Occipital lobe (tissue), 2 donors: Measurements from ENCODE around the gene PAEP. TPM values are rescaled to one million over a fixed set of nuclear protein-coding genes. Genes with fewer than 3 reads are reported as not detected.

ENCODE experiments used
- DNase-seq: peaks from one replicate; lab custom pipeline; 2025; lab: John Stamatoyannopoulos, UW
- total RNA-seq: library from RNA; depleted of rRNA; stranded (reverse); fragments of >200 nt; gene quantifications from one replicate; pipeline ENCODE4 v1.2.3, GENCODE V29; 2014

PAEP gene
- total RNA-seq, 1 donor from 2014 or later: not detected

DNA sequence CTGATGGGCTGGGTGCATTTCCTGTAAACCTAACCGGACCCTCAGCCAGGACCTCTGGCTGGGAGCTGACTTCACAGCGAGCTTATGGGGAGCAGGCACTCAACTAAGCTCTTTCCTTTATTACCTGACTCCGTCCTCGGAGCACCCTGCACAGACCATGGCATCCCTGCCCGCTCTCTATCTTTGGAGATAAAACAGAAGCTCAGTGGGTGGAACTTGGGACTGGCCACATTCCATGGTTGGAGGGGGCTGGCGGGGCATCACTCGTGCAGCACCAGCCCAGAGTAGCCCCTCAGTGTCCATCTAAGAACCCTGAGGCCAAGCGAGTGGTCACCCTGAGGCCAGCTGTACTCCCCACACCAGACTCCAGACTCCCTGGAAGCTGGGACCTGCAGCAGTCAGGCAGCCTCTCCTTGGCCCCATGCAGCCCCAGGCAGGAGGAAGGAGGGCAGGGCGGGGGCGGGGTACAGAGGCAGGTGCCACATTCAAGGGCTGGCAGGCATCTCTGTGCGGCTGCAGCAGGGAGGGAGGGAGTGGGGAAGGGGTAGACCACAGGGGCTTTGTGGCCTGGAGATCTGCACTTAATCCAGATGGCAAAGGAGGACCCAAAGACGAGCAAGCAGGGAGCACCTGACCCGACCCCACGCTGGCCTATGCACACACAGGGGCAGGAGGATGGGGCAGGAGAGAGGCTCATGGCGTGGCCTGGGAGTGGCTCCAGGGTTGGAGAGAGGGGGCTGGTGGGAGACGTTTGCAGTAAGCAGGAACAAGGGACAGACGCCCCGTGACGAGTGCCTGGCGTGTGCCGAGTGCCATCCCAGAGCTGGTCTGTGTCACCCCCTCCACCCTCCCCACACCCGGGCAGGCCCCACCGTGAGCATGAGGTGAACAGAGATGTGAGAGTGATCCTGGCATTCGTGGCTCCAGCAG lies 51.7 kb downstream of the PAEP start:
- no peak for DNase-seq

DNA sequence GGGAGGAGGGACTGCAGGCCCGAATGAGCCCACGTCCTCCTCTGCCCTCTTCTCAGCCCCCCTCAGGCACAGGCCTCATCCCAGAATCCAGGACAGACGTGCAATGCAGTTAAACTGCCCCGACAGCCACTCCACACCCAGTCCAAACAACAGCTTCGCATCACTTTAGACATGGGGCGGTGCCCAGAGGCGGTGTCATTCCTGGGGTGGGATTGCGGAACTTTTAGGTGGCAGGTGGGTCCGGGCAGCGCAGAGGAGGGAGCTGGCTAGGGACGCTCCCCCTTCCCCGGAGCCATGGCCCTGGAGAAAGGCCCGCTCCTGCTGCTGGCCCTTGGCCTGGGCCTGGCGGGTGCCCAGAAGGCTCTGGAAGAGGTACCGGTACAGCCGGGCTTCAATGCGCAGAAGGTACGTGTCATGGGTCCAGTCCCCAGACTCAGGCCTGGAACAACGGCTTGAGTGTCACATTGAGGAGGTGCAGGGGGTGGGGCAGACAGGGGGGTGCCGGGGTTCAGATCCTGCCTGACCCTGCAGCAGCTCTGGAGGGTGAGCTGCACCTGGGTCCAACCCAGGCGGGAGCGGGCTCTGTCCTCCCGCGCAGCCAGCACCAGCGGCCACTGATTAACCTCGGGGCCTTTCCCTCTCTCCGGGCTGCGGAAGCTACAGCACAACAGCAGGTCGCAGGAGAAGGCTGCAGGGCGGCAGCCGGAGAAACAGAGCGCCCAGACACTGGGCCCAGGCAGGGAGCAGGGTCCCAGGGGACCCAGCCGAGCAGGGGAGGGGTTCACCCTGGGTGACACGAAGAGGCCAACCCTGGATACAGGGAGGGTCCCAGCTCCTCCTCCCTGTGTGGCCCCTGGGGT lies 52.6 kb downstream of the PAEP start:
- DNase-seq: no peak

DNA sequence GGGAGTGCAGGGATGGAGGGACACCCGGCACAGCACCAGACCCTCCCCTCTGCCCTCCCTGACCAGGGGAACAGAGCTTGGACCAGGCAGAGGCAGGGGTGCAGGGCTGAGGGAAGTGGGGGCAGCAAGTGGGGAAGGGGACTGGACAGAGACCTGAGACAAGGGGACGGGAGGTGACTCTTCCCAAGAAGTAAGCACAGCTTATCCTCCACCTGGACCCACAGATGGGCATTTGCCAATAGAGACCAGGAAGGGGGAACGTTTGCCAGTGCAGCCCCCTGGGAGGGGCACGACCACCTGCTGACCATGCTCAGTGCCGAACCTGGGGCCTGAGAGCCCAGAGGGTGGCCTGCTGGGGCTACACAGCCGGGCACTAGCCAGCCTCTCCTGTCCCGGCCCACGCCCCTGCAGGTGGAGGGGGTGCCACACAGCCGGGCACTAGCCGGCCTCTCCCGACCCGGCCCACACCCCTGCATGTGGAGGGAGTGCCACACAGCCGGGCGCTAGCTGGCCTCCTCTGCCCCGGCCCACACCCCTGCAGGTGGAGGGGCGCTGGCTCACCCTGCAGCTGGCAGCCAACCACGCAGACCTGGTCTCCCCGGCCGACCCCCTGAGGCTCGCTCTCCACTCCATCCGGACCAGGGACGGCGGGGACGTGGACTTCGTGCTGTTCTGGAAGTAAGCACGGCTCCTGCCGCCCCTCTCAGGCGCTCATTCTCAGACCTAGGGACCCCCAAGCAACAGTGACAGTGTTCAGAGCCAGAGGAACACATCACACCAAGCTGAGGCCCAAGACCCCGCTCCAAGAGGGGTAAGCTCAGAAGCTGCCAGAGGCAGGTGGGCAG lies 53.5 kb downstream of the PAEP start:
- DNase-seq: no peak

DNA sequence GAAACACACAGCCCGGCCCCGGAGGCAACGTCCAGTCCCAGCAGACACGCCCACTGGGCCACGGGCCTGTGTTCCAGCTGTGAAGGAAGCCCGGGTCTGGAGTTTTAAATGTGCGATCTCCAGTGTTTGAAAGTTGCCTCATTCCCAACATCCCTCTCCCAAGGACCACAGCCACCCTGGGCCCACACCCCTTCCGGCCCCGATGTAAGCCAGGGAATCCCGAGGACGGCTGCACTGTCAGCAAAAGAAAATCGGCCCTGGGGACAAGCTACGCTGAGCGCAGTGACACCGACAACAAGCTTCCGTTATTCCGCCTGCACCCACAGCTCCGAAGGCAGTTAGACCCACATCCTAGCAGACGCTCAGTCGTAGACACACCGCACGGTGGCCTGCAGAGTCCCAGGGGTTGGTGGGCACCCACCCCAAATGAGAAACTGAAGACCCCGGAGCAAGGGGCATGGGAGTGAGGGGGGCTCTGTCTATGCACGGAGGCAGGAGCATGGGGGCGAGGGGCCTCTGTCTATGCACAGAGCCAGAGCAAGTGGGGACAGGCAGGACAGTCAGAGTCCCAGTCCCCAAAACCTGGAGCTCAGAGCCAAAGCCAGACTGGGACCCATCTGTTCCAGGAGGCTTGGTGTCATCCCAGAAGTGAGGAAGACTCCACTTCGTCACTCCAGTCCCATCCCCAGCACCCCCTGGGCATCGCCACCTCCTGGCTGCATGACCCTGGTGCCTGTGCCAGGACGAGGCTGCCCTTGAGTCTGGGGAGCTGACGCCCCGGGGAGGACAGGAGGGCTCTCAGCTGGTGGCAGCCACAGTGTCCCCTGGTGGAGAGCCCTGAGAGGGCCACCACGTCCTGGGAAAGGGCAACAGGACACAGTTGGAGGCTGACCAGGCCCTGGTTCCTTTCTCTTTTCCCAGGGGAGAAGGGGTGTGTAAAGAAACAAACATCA lies 54.4 kb downstream of the PAEP start:
- no peak for DNase-seq

Other genes starting within 250 kb of the PAEP start
- 38.5 TPM for gene PPP1R26, start 82.0 kb upstream of the PAEP start, total RNA-seq
- 9.7 TPM for gene MRPS2, start 61.1 kb upstream of the PAEP start, total RNA-seq
- gene LCN1, start 40.3 kb upstream of the PAEP start, total RNA-seq: not detected
- gene OBP2A, start 15.6 kb upstream of the PAEP start, total RNA-seq: not detected
- gene GLT6D1, start 77.8 kb downstream of the PAEP start, total RNA-seq: not detected
- gene LCN9, start 101.6 kb downstream of the PAEP start, total RNA-seq: not detected
- not detected for gene SOHLH1, start 137.7 kb downstream of the PAEP start, total RNA-seq
- 2.7 TPM for gene KCNT1, start 140.4 kb downstream of the PAEP start, total RNA-seq